IMR-90 (cell line): ENCODE data around the gene RIPK3. TPM values are rescaled to one million over a fixed set of nuclear protein-coding genes. Genes with fewer than 3 reads are reported as not detected.

Experiments used
- ATAC-seq: fragments of 200-7000 bp; cut with Tn5 transposase; 2 replicates; pipeline ENCODE4 v1.9.1; 2020; ENCODE audit warnings: low read depth, mild to moderate bottlenecking, moderate library complexity
- BruUV-seq: library from RNA; stranded (reverse); fragments of 400-500 nt; replicated peaks from 2 replicates; lab custom pipeline; 2021; lab: Mats Ljungman, UMichigan
- CTCF ChIA-PET: fragments of 300-600 bp; formaldehyde crosslinking; extraction: SDS; loops from one replicate; lab custom pipeline; 2021; ENCODE audit warnings: antibody characterized with exemption; lab: Yijun Ruan, JAX
- POLR2A ChIA-PET: fragments of 300-600 bp; sonication (Branson Sonifier 250); formaldehyde crosslinking; loops from one replicate; lab custom pipeline; 2022; ENCODE audit warnings: antibody characterized with exemption; ENCODE audit not compliant: unreplicated experiment; lab: Charles Lee
- DNase-seq: peaks from one replicate; pipeline ENCODE4 v3.0.0; 2013
- H2AFZ ChIP-seq: replicated peaks from 2 replicates; pipeline ENCODE3; 2013; ENCODE audit warnings: low read length, mild to moderate bottlenecking; ENCODE audit not compliant: poor library complexity
- H2AK5ac ChIP-seq: 2 replicates; pipeline ENCODE4 v1.6.1; 2013; ENCODE audit warnings: low read depth, low read length, inconsistent platforms
- H2AK9ac ChIP-seq: replicated peaks from 2 replicates; pipeline ENCODE3; 2013; ENCODE audit warnings: mild to moderate bottlenecking, low read depth, low read length, moderate library complexity; ENCODE audit not compliant: poor library complexity
- H2BK120ac ChIP-seq: 2 replicates; pipeline ENCODE4 v1.6.1; 2013; ENCODE audit warnings: low read depth, low read length, inconsistent platforms
- H2BK15ac ChIP-seq: 3 replicates; pipeline ENCODE4 v1.6.1; 2013; ENCODE audit warnings: low read depth, low read length, inconsistent platforms
- H2BK20ac ChIP-seq: 2 replicates; pipeline ENCODE4 v1.6.1; 2013; ENCODE audit warnings: low read depth, mild to moderate bottlenecking, inconsistent platforms, low read length, moderate library complexity
- H2BK5ac ChIP-seq: 2 replicates; pipeline ENCODE4 v1.6.1; 2013; ENCODE audit warnings: mild to moderate bottlenecking, low read depth, low read length, inconsistent platforms; ENCODE audit not compliant: poor library complexity, severe bottlenecking
- H3K14ac ChIP-seq: replicated peaks from 2 replicates; pipeline ENCODE4 v1.6.1; 2013; ENCODE audit warnings: low read depth, low read length, inconsistent platforms
- H3K18ac ChIP-seq: 2 replicates; pipeline ENCODE4 v1.6.1; 2013; ENCODE audit warnings: low read depth, low read length, control low read depth
- H3K23ac ChIP-seq: 2 replicates; pipeline ENCODE4 v1.6.1; 2013; ENCODE audit warnings: low read depth, low read length, inconsistent platforms
- H3K27ac ChIP-seq: 2 replicates; pipeline ENCODE4 v1.5.1; 2013; ENCODE audit warnings: mild to moderate bottlenecking, control low read depth, low read length; ENCODE audit not compliant: insufficient read depth
- H3K27me3 ChIP-seq: 2 replicates; pipeline ENCODE4 v1.6.1; 2013; ENCODE audit warnings: low read length; ENCODE audit not compliant: control insufficient read depth, insufficient read depth
- H3K36me3 ChIP-seq: 2 replicates; pipeline ENCODE4 v1.6.1; 2013; ENCODE audit warnings: low read length, mixed read lengths; ENCODE audit not compliant: control insufficient read depth, insufficient read depth
- H3K4ac ChIP-seq: 2 replicates; pipeline ENCODE4 v1.6.1; 2013; ENCODE audit warnings: low read depth, low read length, inconsistent platforms
- H3K4me1 ChIP-seq: 2 replicates; pipeline ENCODE4 v1.6.1; 2013; ENCODE audit warnings: low read length, mixed read lengths; ENCODE audit not compliant: control insufficient read depth, insufficient read depth
- H3K4me2 ChIP-seq: 2 replicates; pipeline ENCODE4 v1.6.1; 2013; ENCODE audit warnings: low read depth, mild to moderate bottlenecking, control low read depth, low read length, moderate library complexity
- H3K4me3 ChIP-seq: 2 replicates; pipeline ENCODE4 v1.5.1; 2013; ENCODE audit warnings: low read depth, mild to moderate bottlenecking, control low read depth, low read length, moderate library complexity; ENCODE audit not compliant: insufficient read depth
- H3K56ac ChIP-seq: 2 replicates; pipeline ENCODE4 v1.6.1; 2013; ENCODE audit warnings: low read length, inconsistent platforms; ENCODE audit not compliant: insufficient read depth; ENCODE audit errors: extremely low read depth
- H3K79me1 ChIP-seq, 2 experiments: 2 replicates each; pipeline ENCODE4 v1.6.1; 2013; ENCODE audit warnings: low read length in 2 of 2, inconsistent platforms in 1 of 2, low read depth in 1 of 2
- H3K9ac ChIP-seq: 2 replicates; pipeline ENCODE4 v1.6.1; 2013; ENCODE audit warnings: low read depth, low read length, control low read depth
- H3K9me1 ChIP-seq: 2 replicates; pipeline ENCODE4 v1.6.1; 2013; ENCODE audit warnings: low read length, inconsistent platforms; ENCODE audit not compliant: insufficient read depth
- H3K9me3 ChIP-seq: 2 replicates; pipeline ENCODE4 v1.6.1; 2013; ENCODE audit warnings: low read length; ENCODE audit not compliant: control insufficient read depth, insufficient read depth
- H4K20me1 ChIP-seq: 2 replicates; pipeline ENCODE4 v1.6.1; 2013; ENCODE audit warnings: low read length, inconsistent platforms; ENCODE audit not compliant: insufficient read depth
- H4K5ac ChIP-seq: 2 replicates; pipeline ENCODE4 v1.6.1; 2013; ENCODE audit warnings: mild to moderate bottlenecking, low read depth, low read length, control low read depth
- H4K8ac ChIP-seq, 2 experiments: 2 replicates each; pipeline ENCODE4 v1.6.1; 2013; ENCODE audit warnings: low read depth in 2 of 2, low read length in 2 of 2, control low read depth in 1 of 2, inconsistent platforms in 1 of 2
- H4K91ac ChIP-seq: 2 replicates; pipeline ENCODE4 v1.6.1; 2013; ENCODE audit warnings: low read depth, low read length, inconsistent platforms; ENCODE audit not compliant: insufficient read depth
- BHLHE40 ChIP-seq: fragments of 150-350 bp; IDR thresholded peaks from 2 replicates; pipeline ENCODE4 v1.6.1; 2016; ENCODE audit warnings: mild to moderate bottlenecking, low read depth, low read length
- CEBPB ChIP-seq: IDR thresholded peaks from 2 replicates; pipeline ENCODE4 v1.6.1; 2012; ENCODE audit warnings: low read depth, low read length, improper control_type of control experiment
- CHD1 ChIP-seq: IDR thresholded peaks from 2 replicates; pipeline ENCODE4 v1.6.1; 2012; ENCODE audit warnings: low read depth, low read length, improper control_type of control experiment
- CTCF ChIP-seq: conservative IDR thresholded peaks from 2 replicates; pipeline ENCODE4 v1.5.1; 2012; ENCODE audit warnings: mild to moderate bottlenecking, low read depth, low read length, improper control_type of control experiment
- ELK1 ChIP-seq: fragments of 150-350 bp; IDR thresholded peaks from 2 replicates; pipeline ENCODE4 v1.6.1; 2016; ENCODE audit warnings: low read depth, mild to moderate bottlenecking, low read length, moderate library complexity, borderline replicate concordance
- MAFK ChIP-seq: IDR thresholded peaks from 2 replicates; pipeline ENCODE4 v1.6.1; 2012; ENCODE audit warnings: low read depth, low read length, improper control_type of control experiment
- MAZ ChIP-seq: IDR thresholded peaks from 2 replicates; pipeline ENCODE4 v1.6.1; 2012; ENCODE audit warnings: low read depth, mild to moderate bottlenecking, low read length, improper control_type of control experiment, moderate library complexity, borderline replicate concordance
- MXI1 ChIP-seq: IDR thresholded peaks from 2 replicates; pipeline ENCODE4 v1.6.1; 2012; ENCODE audit warnings: low read depth, mild to moderate bottlenecking, low read length, moderate library complexity, borderline replicate concordance
- NFE2L2 ChIP-seq: fragments of 150-350 bp; IDR thresholded peaks from 2 replicates; pipeline ENCODE4 v1.6.1; 2016; ENCODE audit warnings: low read depth, mild to moderate bottlenecking, low read length
- POLR2A ChIP-seq: IDR thresholded peaks from 2 replicates; pipeline ENCODE4 v1.6.1; 2012; ENCODE audit warnings: mild to moderate bottlenecking, low read depth, low read length
- RAD21 ChIP-seq: IDR thresholded peaks from 2 replicates; pipeline ENCODE4 v1.6.1; 2012; ENCODE audit warnings: low read length, improper control_type of control experiment
- RCOR1 ChIP-seq: IDR thresholded peaks from 2 replicates; pipeline ENCODE4 v1.6.1; 2012; ENCODE audit warnings: mild to moderate bottlenecking, low read length, improper control_type of control experiment; ENCODE audit not compliant: insufficient replicate concordance
- RFX5 ChIP-seq: IDR thresholded peaks from 2 replicates; pipeline ENCODE4 v1.8.0; 2012; ENCODE audit warnings: low read depth, mild to moderate bottlenecking, low read length, moderate library complexity
- SMC3 ChIP-seq: fragments of 150-350 bp; IDR thresholded peaks from 2 replicates; pipeline ENCODE4 v1.6.1; 2016; ENCODE audit warnings: low read depth, mild to moderate bottlenecking, antibody characterized with exemption, low read length, moderate library complexity
- USF2 ChIP-seq: fragments of 150-350 bp; IDR thresholded peaks from 2 replicates; pipeline ENCODE4 v1.6.1; 2017; ENCODE audit warnings: mild to moderate bottlenecking, antibody characterized with exemption, low read length, low read depth
- WGBS, 2 experiments: methylation state at CpG; one replicate each; pipeline versions ENCODE4 v1.1.5 to v1.1.7; 2013; ENCODE audit warnings: missing lambda C conversion rate in 2 of 2; ENCODE audit not compliant: insufficient read length in 1 of 2; ENCODE audit errors: extremely low coverage in 2 of 2; 5-methylcytosine and 5-hydroxymethylcytosine counted together
- dilution Hi-C: fragments of 300-500 bp; cut with HindIII; formaldehyde crosslinking; loops from one replicate; pipeline ENCODE4 v1.14.3; 2018; ENCODE audit warnings: low sequenced_read_pairs; ENCODE audit not compliant: unreplicated experiment
- in situ Hi-C: fragments of 300-500 bp; cut with MboI; formaldehyde crosslinking; loops from 3 replicates; pipeline ENCODE4 v1.14.3; 2019; ENCODE audit warnings: low sequenced_read_pairs, inconsistent platforms, mixed read lengths
- intact Hi-C: fragments of 100-400 bp; cut with micrococcal nuclease; formaldehyde crosslinking; loops from 2 replicates; pipeline ENCODE4 v1.10.0; 2022
- polyA plus RNA-seq, 3 experiments: library from polyadenylated mRNA; depleted of rRNA; stranded (reverse); fragments of >200 nt; gene quantifications; 2 replicates each; pipeline ENCODE4 v1.2.3, GENCODE V29; 2012; ENCODE audit warnings: low replicate concordance in 1 of 3
- total RNA-seq: library from RNA; depleted of rRNA; stranded (reverse); fragments of >200 nt; gene quantifications from 2 replicates; pipeline ENCODE4 v1.2.3, GENCODE V29; 2012

Gene RIPK3
- total and polyA plus RNA-seq, 2 of the 4 experiments (the other 2 are of a cell fraction) = 0.09 TPM; not detected in 1

GRCh38 chr14:24388474-24389179 is 48.8 kb upstream of the RIPK3 start:
- Histone ChIP-seq H2AK9ac (no peak overlapping the region), H3K56ac (no peak overlapping the region), H2BK5ac (no peak overlapping the region), H2AK5ac (0 out of 2 replicates have a peak overlapping the region, but pooled peaks have one; percentile 14), H2AFZ (peak overlapping the region; percentile 68), H4K91ac (no peak overlapping the region), H3K23ac (0 out of 2 replicates have a peak overlapping the region, but pooled peaks have one; percentile 15), H4K5ac (no peak overlapping the region), H3K4me2 (peak overlapping the region; percentile 28; the same call in 1 of the 2 replicates), H3K4ac (no peak overlapping the region), H3K9me1 (peaks cover 5% of the 10 kb centered on the region; the same call in 1 of the 2 replicates), H3K9me3 (no peaks in the 10 kb centered on the region), H3K27ac (peak overlapping the region; percentile 34; the same call in 1 of the 2 replicates), H3K4me3 (no peak overlapping the region), H3K18ac (no peak overlapping the region), H2BK120ac (no peak overlapping the region), H3K14ac (no peak overlapping the region; the same call in 1 of the 2 replicates), H2BK20ac (no peak overlapping the region), H3K4me1 (peaks cover 7% of the 10 kb centered on the region), H3K36me3 (no peaks in the 10 kb centered on the region), H4K20me1 (no peaks in the 10 kb centered on the region), H3K9ac (no peak overlapping the region), H2BK15ac (no peak overlapping the region), H4K8ac (peak overlapping the region in 1 of 2 experiments; percentile 7; a peak in 1 of 4 replicates), H3K27me3 (peaks cover 10% of the 10 kb centered on the region), H3K79me1 (no peaks in the 10 kb centered on the region)
- in situ Hi-C loops = no loop called here
- ATAC-seq (no peak), DNase-seq (no peak)
- BruUV-seq = no TSS peak
- intact Hi-C loops = no loop called here
- ChIA-PET POLR2A (interaction anchor here (1.3 kb wide), 1 partner anchor 9 kb away, joined by 3 read pairs; no protein-coding TSS in a partner anchor), CTCF (no interaction called here)
- dilution Hi-C loops = no loop called here
- 86% methylated on average over 1 of the region's 2 CpGs; no CpG with 5 or more reads in 1 of the 2 experiments for WGBS, 2 experiments
- TF ChIP-seq SMC3 = no peak
- no peak for TF ChIP-seq RFX5
- no peak for TF ChIP-seq RCOR1
- no peak for TF ChIP-seq USF2
- TF ChIP-seq MAFK = no peak
- no peak for TF ChIP-seq ELK1
- TF ChIP-seq CTCF = no peak
- no peak for TF ChIP-seq BHLHE40
- no peak for TF ChIP-seq CHD1
- no peak for TF ChIP-seq CEBPB
- TF ChIP-seq MAZ = no peak
- no peak for TF ChIP-seq POLR2A
- TF ChIP-seq MXI1 = no peak
- no peak for TF ChIP-seq NFE2L2
- no peak for TF ChIP-seq RAD21
